ENCODE measurements around the gene PLS1.
"Not testable (repeated sequence)": the region's sequence is repeated elsewhere in the genome, so short reads cannot be mapped to it uniquely, and the experiment has no call there.

Gene PLS1

GRCh38 chr3:142706321-142707127, 110.3 kb downstream of the PLS1 start:
- DNase-seq = no peak

DNA sequence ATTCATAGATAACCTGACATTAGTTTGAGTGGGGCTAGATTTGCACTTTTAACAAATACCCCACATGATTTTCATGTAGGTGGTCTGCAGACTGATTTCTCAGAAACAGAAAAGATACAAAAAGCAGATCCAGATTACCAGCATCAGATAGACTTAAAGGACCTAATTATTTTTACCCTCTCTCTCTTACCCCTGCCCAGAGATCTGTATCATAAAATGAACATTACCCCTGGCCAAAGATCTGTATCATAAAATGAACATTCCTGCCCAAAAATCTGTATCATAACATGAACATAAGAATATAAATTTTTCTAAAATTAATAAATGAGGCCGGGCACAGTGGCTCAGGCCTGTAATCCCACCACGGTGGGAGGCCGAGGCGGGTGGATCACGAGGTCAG, 113.0 kb downstream of the PLS1 start:
- no peak for DNase-seq

DNA sequence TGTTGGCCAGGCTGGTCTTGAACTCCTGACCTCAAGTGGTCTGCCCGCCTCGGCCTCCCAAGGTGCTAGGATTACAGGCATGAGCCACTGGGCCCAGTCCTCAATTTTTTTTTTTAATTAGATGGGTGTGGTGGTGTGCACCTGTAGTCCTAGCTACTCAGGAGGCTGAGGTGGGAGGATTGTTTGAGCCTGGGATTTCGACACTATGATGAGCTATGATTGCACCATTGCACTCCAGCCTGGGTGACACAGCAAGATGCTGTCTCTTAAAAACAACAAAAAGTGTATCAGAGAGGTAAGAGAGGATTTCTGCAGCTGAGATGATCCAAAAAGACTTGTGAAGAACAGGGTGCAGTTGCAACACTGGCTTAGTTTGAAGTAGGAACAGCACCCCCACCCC, 118.7 kb downstream of the PLS1 start:
- DNase-seq = not testable (repeated sequence)

DNA sequence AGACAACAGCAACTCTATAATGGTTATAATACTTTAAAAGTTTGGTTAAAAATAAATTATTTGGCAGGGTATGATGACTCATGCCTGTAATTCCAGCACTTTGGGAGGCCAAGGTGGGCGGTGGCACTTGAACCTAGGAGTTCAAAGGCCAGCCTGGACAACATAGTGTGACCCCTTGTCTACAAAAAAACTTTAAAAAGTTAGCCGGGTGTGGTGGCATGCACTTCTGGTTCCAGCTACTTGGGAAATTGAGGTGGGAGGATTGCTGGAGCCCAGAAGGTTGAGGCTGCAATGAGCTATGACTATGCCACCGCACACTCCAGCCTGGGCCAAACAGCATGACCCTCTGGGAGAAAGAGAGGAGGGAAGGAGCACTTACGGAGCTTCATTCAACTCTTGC, 119.9 kb downstream of the PLS1 start:
- no peak for DNase-seq

DNA sequence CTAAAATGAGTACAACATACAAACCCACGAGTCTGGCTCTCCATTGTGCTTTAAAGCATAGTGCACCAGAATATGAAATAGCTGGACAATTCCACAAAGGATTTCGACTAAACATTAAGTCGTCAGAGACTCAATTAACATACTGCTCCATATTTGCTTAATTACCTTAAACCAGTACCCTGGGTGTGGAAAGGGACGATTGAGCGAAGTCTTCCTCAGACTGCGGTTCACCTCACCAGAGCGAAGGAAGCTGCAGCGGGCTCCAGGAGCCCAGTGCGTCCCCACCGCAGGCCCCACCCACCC, 127.4 kb downstream of the PLS1 start:
- DNase-seq = peak; percentile 84

DNA sequence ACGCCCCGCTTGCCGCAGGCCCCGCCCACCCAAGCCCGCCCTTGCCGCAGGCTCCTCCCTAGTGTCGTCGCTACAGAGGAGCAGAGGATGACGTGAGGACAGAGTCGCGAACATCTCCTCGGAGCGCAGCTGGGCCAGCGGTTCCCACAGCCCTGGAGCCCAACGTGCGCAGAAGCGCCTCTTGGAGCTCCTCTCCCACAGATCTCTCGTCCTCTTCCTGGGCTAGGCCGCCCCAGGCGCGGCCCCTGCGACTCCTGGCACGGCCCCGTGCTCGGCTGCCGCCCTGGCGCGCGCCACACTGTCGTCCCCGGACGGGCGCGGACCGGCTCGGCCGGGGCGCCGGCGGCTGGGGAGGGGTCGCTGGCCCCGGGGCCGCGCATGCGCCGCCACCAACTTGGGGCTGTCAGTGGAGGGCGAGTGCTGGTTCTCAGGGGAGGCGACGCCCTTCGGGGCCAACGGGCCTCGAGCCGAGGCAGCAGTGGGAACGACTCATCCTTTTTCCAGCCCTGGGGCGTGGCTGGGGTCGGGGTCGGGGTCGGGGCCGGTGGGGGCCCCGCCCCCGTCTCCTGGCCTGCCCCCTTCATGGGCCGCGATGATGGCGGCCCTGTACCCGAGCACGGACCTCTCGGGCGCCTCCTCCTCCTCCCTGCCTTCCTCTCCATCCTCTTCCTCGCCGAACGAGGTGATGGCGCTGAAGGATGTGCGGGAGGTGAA, 127.9 kb downstream of the PLS1 start, which contains the start of gene TRPC1:
Gene TRPC1 (plus strand): TSS at position 67 of the 714 bp plus-strand sequence. CDS start 526 bp downstream, at position 593.
- DNase-seq = peak; percentile 68

- peak; percentile 37 for DNase-seq
These were observed 128.6 kb downstream of the PLS1 start for GRCh38 chr3:142724682-142725356.

- DNase-seq = no peak
These were observed 129.2 kb downstream of the PLS1 start for GRCh38 chr3:142725357-142725739.

GRCh38 chr3:142726017-142726416, 129.8 kb downstream of the PLS1 start:
- no peak for DNase-seq

DNA sequence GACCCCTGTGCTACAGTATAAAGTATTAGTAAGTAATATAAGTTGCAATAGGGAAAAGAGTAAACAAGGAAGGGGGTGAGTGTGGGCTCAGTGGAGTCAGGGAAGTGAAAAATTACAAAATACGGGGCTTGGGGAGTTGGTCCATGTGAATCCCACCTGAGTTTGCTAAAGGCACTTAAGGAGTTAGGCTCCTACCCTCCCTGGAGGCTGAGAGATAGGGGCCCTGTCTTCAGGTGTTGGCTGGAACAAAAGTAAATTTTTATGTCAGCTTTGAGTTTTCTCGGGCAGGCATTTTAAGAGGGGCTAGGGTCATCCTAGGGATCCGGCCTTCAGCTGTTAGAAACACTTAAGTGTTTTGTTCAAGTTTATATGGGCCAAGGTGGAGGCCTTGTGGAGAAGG, 135.9 kb downstream of the PLS1 start:
- no peak for DNase-seq

- DNase-seq = no peak
These were observed 138.6 kb downstream of the PLS1 start for GRCh38 chr3:142734834-142735233.

GRCh38 chr3:142735462-142735861, 139.3 kb downstream of the PLS1 start:
- peak; percentile 10 for DNase-seq

DNA sequence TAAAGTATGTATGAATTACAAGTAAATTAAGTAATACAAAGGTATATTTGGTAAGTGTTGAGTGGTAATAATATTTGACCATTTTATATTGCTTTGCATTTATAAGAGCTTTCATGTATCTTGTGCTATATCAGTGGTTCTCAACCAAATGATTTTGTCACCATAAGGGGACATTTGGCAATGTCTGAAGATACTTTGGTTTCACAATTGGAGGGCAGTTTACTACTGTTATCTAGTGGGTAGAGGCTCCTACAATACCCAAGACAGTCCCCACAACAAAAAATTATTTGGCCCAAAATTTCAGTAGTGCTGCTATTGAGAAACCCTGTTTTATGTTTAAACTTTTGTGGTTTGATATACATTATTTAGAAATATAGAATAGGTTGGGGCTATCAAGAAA, 142.2 kb downstream of the PLS1 start:
- DNase-seq = no peak

DNA sequence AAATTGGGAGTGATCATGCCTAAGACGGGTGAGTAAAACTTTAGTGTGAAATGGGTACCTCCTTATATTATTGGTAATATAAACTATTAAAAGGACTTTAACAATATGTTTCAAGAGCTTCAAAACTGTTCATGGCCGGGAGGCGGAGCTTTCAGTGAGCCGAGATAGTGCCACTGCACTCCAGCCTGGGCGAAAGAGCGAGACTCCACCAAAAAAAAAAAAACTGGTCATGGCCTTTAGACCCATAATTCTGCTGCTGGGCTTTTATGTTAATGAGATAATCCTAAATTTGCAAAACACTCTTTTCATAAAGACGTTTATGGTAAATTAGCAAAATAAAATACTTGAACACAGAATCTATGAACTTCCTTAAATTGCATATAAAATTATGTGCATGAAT, 150.5 kb downstream of the PLS1 start:
- DNase-seq = no peak

DNA sequence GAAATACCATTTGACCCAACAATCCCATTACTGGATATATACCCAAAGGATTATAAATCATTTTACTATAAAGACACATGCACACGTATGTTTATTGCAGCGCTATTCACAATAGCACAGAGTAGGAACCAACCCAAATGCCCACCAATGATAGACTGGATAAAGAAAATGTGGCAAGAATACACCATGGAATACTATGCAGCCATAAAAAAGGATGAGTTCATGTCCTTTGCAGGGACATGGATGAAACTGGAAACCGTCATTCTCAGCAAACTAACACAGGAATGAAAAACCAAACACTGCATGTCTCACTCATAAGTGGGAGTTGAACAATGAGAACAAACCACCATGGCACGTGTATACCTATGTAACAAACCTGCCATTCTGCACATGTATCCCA, 154.3 kb downstream of the PLS1 start:
- not testable (repeated sequence) for DNase-seq

DNA sequence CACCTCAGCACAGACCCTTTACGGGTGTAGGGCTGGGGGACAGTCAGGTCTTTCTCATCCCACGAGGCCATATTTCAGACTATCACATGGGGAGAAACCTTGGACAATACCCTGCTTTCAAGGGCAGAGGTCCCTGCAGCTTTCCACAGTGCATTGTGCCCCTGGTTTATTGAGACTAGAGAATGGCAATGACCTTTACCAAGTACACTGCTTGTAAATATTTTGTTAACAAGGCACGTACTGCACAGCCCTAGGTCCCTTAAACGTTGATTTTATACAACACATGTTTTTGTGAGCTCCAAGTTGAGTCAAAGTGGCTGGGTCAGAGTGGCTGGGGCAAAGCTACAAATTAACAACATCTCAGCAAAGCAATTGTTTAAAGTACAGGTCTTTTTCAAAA, 156.4 kb downstream of the PLS1 start:
- not testable (repeated sequence) for DNase-seq

DNA sequence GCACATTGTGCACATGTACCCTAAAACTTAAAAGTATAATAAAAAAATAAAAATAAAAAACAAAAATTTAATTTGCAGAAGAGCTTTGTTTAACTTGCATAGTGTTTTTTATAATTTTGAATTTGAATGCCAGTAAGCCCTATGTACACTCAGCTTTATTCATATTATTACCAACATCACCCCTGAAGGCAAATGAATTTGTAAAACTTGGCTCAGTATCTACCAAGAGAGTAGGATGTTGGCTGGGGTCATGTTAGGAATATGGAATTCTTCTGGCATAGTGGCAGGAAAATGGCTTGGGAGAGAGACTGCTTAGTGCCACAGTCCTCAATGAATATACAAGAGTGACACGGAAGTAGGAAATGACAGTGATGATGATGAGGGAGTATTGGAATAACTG, 158.3 kb downstream of the PLS1 start:
- DNase-seq = no peak

All from NCI-H1694 treated with DMSO at 0.1 percent for 48 hours (cell line).